Mesenchymal stem cell (in vitro differentiated cells and primary cell): ENCODE data around the gene FAM174C.

Experiments
- DNase-seq: peaks from one replicate; pipeline ENCODE4 v3.0.0-alpha.2; 2013
- H2AFZ ChIP-seq: one replicate; pipeline ENCODE4 v1.6.1; 2013; ENCODE audit warnings: low read depth, mild to moderate bottlenecking, control low read depth, inconsistent platforms, low read length, moderate library complexity
- H2AK5ac ChIP-seq: 2 replicates; pipeline ENCODE4 v1.6.1; 2013; ENCODE audit warnings: low read length, moderate library complexity, mild to moderate bottlenecking, inconsistent platforms; ENCODE audit not compliant: severe bottlenecking
- H2BK120ac ChIP-seq: one replicate; pipeline ENCODE4 v1.6.1; 2013; ENCODE audit warnings: low read depth, mild to moderate bottlenecking, inconsistent platforms, low read length, moderate library complexity
- H2BK12ac ChIP-seq, 2 experiments: one replicate each; pipeline ENCODE4 v1.6.1; 2013; ENCODE audit warnings: inconsistent platforms in 2 of 2, low read length in 2 of 2, mild to moderate bottlenecking in 2 of 2, moderate library complexity in 2 of 2, control low read depth in 1 of 2
- H2BK15ac ChIP-seq: one replicate; pipeline ENCODE4 v1.6.1; 2013; ENCODE audit warnings: mild to moderate bottlenecking, low read depth, inconsistent platforms; ENCODE audit not compliant: poor library complexity, severe bottlenecking
- H2BK5ac ChIP-seq: 2 replicates; pipeline ENCODE4 v1.6.1; 2013; ENCODE audit warnings: low read depth, mild to moderate bottlenecking, low read length, control low read depth, inconsistent platforms; ENCODE audit not compliant: poor library complexity, severe bottlenecking
- H3K14ac ChIP-seq, 2 experiments: one replicate each; pipeline ENCODE4 v1.6.1; 2013; ENCODE audit warnings: inconsistent platforms in 2 of 2, low read length in 2 of 2, control low read depth in 1 of 2, mild to moderate bottlenecking in 1 of 2, moderate library complexity in 1 of 2
- H3K18ac ChIP-seq, 2 experiments: one replicate each; pipeline ENCODE4 v1.6.1; 2013; ENCODE audit warnings: inconsistent platforms in 2 of 2, low read length in 2 of 2, control low read depth in 1 of 2, low read depth in 1 of 2, mild to moderate bottlenecking in 1 of 2
- H3K23ac ChIP-seq, 2 experiments: one replicate each; pipeline ENCODE4 v1.6.1; 2013; ENCODE audit warnings: inconsistent platforms in 2 of 2, low read length in 2 of 2, mild to moderate bottlenecking in 2 of 2, moderate library complexity in 2 of 2, control low read depth in 1 of 2
- H3K27ac ChIP-seq: 2 replicates; pipeline ENCODE4 v1.5.1; 2013; ENCODE audit warnings: mild to moderate bottlenecking, moderate library complexity, low read length, control low read depth, inconsistent platforms; ENCODE audit not compliant: poor library complexity, severe bottlenecking
- H3K27me3 ChIP-seq, 2 experiments: 2 replicates each; pipeline versions ENCODE4 v1.6.1 to v1.7.0; 2013; ENCODE audit warnings: low read length in 2 of 2, mild to moderate bottlenecking in 2 of 2, moderate library complexity in 2 of 2, control low read depth in 1 of 2, inconsistent platforms in 1 of 2; ENCODE audit not compliant: control insufficient read depth in 1 of 2, insufficient read depth in 1 of 2
- H3K36me3 ChIP-seq, 2 experiments: 2 replicates each; pipeline versions ENCODE4 v1.6.1 to v1.7.0; 2013; ENCODE audit warnings: low read length in 2 of 2, control low read depth in 1 of 2, inconsistent platforms in 1 of 2, low read depth in 1 of 2, mild to moderate bottlenecking in 1 of 2; ENCODE audit not compliant: insufficient read depth in 2 of 2, control insufficient read depth in 1 of 2
- H3K4ac ChIP-seq, 2 experiments: one replicate each; pipeline ENCODE4 v1.6.1; 2013; ENCODE audit warnings: inconsistent platforms in 2 of 2, low read length in 2 of 2, mild to moderate bottlenecking in 2 of 2, moderate library complexity in 2 of 2, control low read depth in 1 of 2, low read depth in 1 of 2
- H3K4me1 ChIP-seq: 2 replicates; pipeline ENCODE4 v1.6.1; 2013; ENCODE audit warnings: low read depth, low read length, control low read depth; ENCODE audit not compliant: control insufficient read depth, insufficient read depth
- H3K4me2 ChIP-seq: 2 replicates; pipeline ENCODE4 v1.6.1; 2013; ENCODE audit warnings: low read length, mild to moderate bottlenecking, inconsistent platforms; ENCODE audit not compliant: poor library complexity, severe bottlenecking
- H3K4me3 ChIP-seq, 2 experiments: 2 replicates each; pipeline versions ENCODE4 v1.5.1 to v1.7.0; 2013; ENCODE audit warnings: low read length in 2 of 2, mild to moderate bottlenecking in 2 of 2, control low read depth in 1 of 2, low read depth in 1 of 2; ENCODE audit not compliant: insufficient read depth in 1 of 2
- H3K79me1 ChIP-seq: replicated peaks from 2 replicates; pipeline ENCODE4 v1.6.1; 2013; ENCODE audit warnings: mild to moderate bottlenecking, control low read depth, low read length, inconsistent platforms; ENCODE audit not compliant: poor library complexity, severe bottlenecking
- H3K9ac ChIP-seq: 2 replicates; pipeline ENCODE4 v1.7.0; 2013; ENCODE audit warnings: mild to moderate bottlenecking, low read length, moderate library complexity
- H3K9me3 ChIP-seq: 2 replicates; pipeline ENCODE4 v1.7.0; 2013; ENCODE audit warnings: mild to moderate bottlenecking, low read length; ENCODE audit not compliant: control insufficient read depth
- H4K8ac ChIP-seq: one replicate; pipeline ENCODE4 v1.6.1; 2013; ENCODE audit warnings: inconsistent platforms, mild to moderate bottlenecking, low read length, moderate library complexity
- H4K91ac ChIP-seq: one replicate; pipeline ENCODE4 v1.6.1; 2013; ENCODE audit warnings: mild to moderate bottlenecking, low read length, inconsistent platforms
- WGBS: methylation state at CpG from one replicate; pipeline ENCODE4 v1.1.7; 2013; ENCODE audit warnings: mixed read lengths; 5-methylcytosine and 5-hydroxymethylcytosine counted together

FAM174C gene

GRCh38 chr19:1254530-1255185 lies 20.7 kb upstream of the FAM174C start:
- H2BK15ac ChIP-seq, result no peak overlapping the region
- peak overlapping the region in 1 of 2 experiments; percentile 52 for H3K4ac ChIP-seq
- no peak overlapping the region for H2BK5ac ChIP-seq
- H4K91ac ChIP-seq, result peak overlapping the region; percentile 86
- peak overlapping the region; percentile 20 for H3K4me2 ChIP-seq
- H3K18ac ChIP-seq, result peak overlapping the region; percentile 65 to 86
- H3K27me3 ChIP-seq, result no peaks in the 10 kb centered on the region
- peak overlapping the region; percentile 59 for H4K8ac ChIP-seq
- no peaks in the 10 kb centered on the region for H3K79me1 ChIP-seq
- no peaks in the 10 kb centered on the region for H3K9me3 ChIP-seq
- no peak overlapping the region for H3K14ac ChIP-seq
- H2BK12ac ChIP-seq, result peak overlapping the region in 1 of 2 experiments; percentile 68
- no peak overlapping the region for H2AFZ ChIP-seq
- H3K36me3 ChIP-seq, result peaks cover 51 to 92% of the 10 kb centered on the region in 2 experiments
- H2BK120ac ChIP-seq, result peak overlapping the region; percentile 95
- DNase-seq, result no peak
- peak overlapping the region; percentile 13 for H3K27ac ChIP-seq
- peak overlapping the region; percentile 96 for H3K9ac ChIP-seq
- peaks cover 55% of the 10 kb centered on the region for H3K4me1 ChIP-seq
- 89% methylated on average over 20 of the region's 20 CpGs for WGBS
- no peak overlapping the region for H3K23ac ChIP-seq
- H3K4me3 ChIP-seq, result peak overlapping the region in 1 of 2 experiments; percentile 73
- peak overlapping the region; percentile 62 for H2AK5ac ChIP-seq

- DNase-seq, result no peak
- H2AK5ac ChIP-seq, result peak overlapping the region; percentile 3
- no peaks in the 10 kb centered on the region for H3K27me3 ChIP-seq
- no peak overlapping the region for H3K4me2 ChIP-seq
- H3K4ac ChIP-seq, result no peak overlapping the region
- H3K36me3 ChIP-seq, result peaks cover 51 to 87% of the 10 kb centered on the region in 2 experiments
- peaks cover 62% of the 10 kb centered on the region for H3K4me1 ChIP-seq
- peak overlapping the region; percentile 6 for H2BK15ac ChIP-seq
- H2BK12ac ChIP-seq, result peak overlapping the region in 1 of 2 experiments; percentile 29
- peak overlapping the region; percentile 37 for H3K27ac ChIP-seq
- peak overlapping the region; percentile 13 for H2BK120ac ChIP-seq
- no peak overlapping the region for H3K23ac ChIP-seq
- peak overlapping the region in 1 of 2 experiments; percentile 73 for H3K4me3 ChIP-seq
- 90% methylated on average over 52 of the region's 52 CpGs for WGBS
- H2AFZ ChIP-seq, result no peak overlapping the region
- peak overlapping the region in 1 of 2 experiments; percentile 80 for H3K14ac ChIP-seq
- peak overlapping the region; percentile 82 for H4K8ac ChIP-seq
- peak overlapping the region; percentile 65 for H4K91ac ChIP-seq
- no peaks in the 10 kb centered on the region for H3K9me3 ChIP-seq
- H2BK5ac ChIP-seq, result no peak overlapping the region
- H3K18ac ChIP-seq, result peak overlapping the region; percentile 45 to 86
- H3K9ac ChIP-seq, result peak overlapping the region; percentile 96
- H3K79me1 ChIP-seq, result peaks cover 1% of the 10 kb centered on the region
These were observed 19.9 kb upstream of the FAM174C start for GRCh38 chr19:1255186-1256161.

- H3K9ac ChIP-seq, result peak overlapping the region; percentile 81
- no peak for DNase-seq
These were observed 18.5 kb upstream of the FAM174C start for GRCh38 chr19:1256646-1257474.

More at GRCh38 chr19:1256646-1257474, 18.5 kb upstream of the FAM174C start:
- no peak overlapping the region for H2AK5ac ChIP-seq
- H2BK12ac ChIP-seq, result peak overlapping the region; percentile 21 to 40
- H3K23ac ChIP-seq, result no peak overlapping the region
- peaks cover 4% of the 10 kb centered on the region for H3K79me1 ChIP-seq
- no peak overlapping the region for H3K14ac ChIP-seq
- H3K4ac ChIP-seq, result peak overlapping the region in 1 of 2 experiments; percentile 79
- peaks cover 73% of the 10 kb centered on the region for H3K4me1 ChIP-seq
- peak overlapping the region; percentile 35 for H4K91ac ChIP-seq
- H2BK120ac ChIP-seq, result peak overlapping the region; percentile 19
- 89% methylated on average over 44 of the region's 46 CpGs for WGBS
- H3K36me3 ChIP-seq, result peaks cover 44 to 73% of the 10 kb centered on the region in 2 experiments
- H2BK5ac ChIP-seq, result no peak overlapping the region
- peak overlapping the region in 1 of 2 experiments; percentile 4 for H3K18ac ChIP-seq
- H3K27me3 ChIP-seq, result no peaks in the 10 kb centered on the region
- H3K4me3 ChIP-seq, result peak overlapping the region in 1 of 2 experiments; percentile 9
- H3K4me2 ChIP-seq, result no peak overlapping the region
- no peak overlapping the region for H2AFZ ChIP-seq
- no peaks in the 10 kb centered on the region for H3K9me3 ChIP-seq
- H4K8ac ChIP-seq, result peak overlapping the region; percentile 33
- no peak overlapping the region for H2BK15ac ChIP-seq
- no peak overlapping the region for H3K27ac ChIP-seq
